GDM1 (cell line): Measurements from ENCODE around the gene CNNM1.

ENCODE experiments used
- DNase-seq: peaks from one replicate; lab custom pipeline; 2025; lab: John Stamatoyannopoulos, UW

The CNNM1 gene

DNA sequence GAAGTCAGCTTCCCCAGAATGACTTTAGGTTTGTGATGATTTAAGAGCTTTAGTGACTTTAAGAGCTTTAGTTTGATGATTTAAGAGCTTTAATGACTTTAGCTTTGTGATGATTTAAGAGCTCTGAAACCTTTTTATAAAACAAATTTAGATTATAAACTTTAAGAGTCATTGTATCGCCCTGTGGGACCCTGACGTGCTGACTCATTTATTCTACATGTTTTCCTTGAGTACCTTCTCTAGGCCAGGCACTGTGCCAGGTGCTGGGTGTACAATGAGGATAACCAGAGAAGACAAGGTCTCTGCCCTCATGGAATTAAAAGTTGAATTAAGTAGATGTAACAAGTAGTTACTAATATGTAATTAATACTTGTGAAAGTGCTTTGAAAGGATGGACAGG lies 45.4 kb downstream of the CNNM1 start:
- DNase-seq: no peak

DNA sequence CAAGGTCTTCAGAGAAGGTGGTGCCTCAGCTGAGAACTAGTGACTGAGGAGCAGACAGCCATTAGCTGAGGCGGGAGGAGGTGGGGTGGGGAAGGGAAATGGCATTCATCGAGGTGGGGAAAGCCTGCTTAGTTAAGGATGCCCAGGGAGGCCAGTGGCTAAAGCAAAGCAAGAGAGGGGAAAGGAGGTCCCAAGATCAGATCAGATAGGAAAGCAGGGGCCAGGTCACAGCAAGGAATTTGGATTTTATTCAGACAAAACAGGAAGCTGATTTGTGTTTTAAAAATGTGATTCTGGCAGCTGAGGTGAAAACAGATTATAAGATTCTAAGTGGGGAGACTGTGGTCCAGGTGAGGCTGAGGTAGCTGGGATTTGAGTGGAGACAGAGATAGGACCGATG lies 45.8 kb downstream of the CNNM1 start:
- DNase-seq: no peak

DNA sequence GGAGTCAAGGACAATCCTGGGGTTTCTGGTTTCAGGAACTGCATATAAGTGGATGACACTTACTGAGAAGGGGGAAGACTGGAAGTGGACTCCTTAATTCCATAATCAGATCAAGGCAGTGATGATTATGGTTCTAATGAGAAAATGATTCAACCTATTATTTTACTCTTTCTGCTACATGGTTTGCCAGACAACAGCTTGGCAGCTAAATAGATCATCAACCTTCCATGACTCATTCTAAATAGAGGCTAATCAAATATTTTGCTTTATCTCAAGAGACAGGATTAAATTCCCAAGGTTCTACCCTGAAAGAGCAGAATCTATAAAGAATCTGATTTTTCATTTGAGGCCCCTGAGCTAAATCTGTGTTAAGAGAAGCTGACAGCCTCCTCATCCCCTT lies 46.3 kb downstream of the CNNM1 start:
- no peak for DNase-seq

DNA sequence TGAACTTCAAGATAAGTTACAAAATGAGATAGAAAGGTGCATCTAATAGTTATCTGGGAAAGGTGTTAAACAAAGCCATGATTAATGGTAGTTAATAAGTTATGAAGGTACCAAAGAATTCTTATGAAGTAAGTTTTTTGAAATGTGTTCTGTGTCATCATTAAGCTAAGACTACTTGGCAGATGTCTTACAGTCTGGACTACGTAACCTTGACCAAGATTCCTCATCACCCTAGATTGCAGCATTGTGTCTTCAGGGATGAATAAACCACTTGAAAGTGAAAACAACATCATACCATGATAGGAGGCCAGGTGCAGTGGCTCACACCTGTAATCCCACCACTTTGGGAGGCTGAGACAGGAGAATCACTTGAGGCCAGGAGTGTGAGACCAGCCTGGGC lies 53.0 kb downstream of the CNNM1 start:
- DNase-seq: no peak

DNA sequence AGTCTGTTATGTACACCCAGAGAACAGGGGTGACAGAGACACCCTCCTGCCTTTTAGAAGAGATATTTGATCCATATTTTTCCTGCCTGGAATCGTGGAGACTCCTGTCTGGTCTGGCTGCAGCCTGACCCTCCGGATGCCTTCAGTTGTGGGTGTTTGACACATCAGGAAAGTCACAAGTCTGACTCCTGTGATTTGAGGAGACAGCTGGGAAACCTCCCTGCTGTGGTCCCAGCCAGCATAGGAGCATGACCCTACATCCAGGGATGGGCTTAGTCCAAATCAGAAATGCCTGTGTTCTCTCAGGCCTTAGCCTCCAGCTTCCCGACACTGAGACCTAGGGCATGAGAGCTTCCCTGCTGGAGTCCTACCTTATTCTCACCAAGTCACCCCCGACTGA lies 57.9 kb downstream of the CNNM1 start:
- DNase-seq: no peak

DNA sequence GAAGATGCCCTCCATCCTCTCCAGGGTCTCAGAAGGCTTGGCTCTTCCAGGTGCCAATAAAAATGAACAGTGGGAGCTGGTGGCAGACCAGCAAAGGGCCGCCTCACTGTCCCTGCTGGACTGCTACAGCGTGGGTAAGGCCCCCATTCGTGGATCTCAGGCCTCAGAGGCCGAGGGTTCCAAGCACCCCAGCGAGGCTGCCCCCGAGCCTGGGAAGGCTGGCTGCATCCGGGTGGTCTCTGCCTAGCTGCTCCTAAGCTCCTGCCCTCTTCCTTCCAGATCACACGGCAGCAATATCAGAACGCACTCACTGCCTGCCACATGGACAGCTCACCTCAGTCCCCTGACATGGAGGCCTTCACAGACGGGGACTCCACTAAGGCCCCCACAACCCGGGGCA lies 58.4 kb downstream of the CNNM1 start:
- DNase-seq: no peak

DNA sequence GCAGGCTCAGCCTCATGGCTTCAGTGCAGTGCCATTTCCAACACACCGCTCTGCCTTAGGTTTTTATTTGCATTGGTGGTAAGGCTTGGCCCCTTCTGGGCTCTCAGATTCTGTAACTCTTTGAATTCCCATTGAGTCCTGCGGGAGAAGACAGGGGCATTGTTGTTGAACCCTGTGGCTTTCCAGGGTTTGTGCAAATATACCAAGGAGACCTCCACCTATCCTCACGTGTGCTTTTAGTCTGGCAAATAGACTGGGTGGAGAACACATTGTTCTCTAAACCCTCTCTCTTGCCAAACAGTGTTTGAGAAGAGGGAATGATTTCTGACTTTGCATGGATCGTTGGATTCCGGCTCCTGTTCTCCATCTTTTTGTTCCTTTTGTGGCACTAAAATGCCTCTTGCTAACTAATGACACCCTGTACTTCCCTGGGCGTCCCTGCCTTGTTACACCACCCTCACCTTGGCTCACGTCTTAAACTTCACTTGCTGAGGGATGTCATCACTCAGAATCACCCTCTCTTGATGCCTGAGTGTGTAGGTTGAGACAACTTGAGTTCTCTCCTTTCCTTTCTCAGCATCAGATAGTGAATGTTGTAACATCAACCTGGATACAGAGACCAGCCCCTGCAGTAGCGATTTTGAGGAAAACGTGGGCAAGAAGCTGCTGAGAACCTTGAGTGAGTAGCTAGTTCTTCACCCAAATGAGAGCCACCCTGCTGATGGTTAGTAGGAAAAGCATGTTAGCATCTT lies 60.7 kb downstream of the CNNM1 start:
- no peak for DNase-seq

DNA sequence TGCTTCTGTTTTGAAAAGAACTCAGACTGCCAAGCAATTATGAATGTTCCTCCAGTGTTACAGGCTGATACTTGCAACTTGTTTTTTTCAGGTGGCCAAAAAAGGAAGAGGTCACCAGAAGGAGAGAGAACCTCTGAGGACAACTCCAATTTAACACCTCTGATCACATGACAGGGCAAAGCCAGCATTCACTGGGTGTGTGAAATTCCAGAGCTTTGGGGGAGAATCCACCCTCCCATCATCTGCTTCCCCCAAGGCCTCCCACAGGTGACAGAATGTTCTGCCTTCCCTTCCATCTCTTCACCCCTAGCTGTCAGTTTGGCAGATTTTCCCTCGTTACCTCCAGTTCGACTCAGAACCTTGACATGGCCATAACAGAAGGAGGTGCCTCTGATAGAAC lies 62.2 kb downstream of the CNNM1 start:
- no peak for DNase-seq

DNA sequence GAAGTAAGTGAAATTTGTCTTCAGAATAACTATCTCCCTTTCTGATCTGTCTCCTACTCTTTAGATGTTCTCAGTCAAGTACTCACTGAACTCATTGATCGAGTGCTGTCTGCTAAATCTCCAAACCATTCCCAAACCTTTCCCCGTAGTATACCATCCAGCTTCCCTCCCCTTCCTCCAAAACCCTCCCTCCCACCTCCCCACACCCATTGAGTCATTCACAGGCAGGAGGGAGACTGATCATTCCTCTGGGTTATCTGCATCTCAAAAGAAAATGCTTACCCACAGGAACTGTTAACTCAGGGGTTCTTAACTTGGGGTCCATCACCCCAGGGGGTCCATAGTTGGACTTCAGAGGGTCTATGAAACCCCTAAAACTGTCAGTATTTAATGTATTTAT lies 63.9 kb downstream of the CNNM1 start:
- DNase-seq: no peak

DNA sequence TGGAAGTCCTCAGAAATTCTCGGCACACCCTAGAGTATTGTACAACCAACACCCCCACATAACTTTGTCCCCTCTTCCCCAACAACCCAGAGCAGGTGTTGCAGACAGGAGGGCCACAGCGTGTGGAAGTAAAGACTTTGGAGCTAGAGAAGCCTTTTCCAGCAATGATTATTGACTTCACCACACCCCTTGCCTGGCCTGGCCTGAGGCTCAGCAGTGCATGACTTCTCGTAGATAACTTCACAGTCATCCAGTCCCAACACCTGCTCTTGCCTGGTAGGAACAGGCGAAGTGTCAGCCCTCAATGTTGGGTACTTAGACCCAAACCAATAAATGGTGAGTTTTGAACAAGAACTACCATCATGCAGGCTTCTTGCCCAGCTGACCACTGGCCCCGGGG lies 64.5 kb downstream of the CNNM1 start:
- DNase-seq: no peak

DNA sequence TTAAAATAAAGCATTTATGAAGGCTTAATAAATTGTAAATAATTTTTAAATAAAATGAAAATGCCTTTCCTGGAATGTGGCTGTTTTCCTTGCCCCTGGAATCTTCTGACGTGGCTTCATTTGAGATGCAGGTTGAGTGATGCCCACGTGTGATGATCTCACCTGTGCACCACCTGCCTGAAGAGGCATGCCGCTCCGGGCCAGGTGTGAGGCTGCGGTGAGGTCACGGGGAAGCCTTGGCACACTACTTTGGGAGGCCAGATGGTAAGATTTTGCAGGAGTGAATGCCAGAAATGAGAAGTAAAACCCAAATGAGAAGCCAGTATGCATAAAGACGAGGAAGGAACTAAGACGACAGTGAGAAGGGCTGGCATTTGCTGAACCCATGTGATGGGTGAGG lies 65.1 kb downstream of the CNNM1 start:
- peak; percentile 13 for DNase-seq

DNA sequence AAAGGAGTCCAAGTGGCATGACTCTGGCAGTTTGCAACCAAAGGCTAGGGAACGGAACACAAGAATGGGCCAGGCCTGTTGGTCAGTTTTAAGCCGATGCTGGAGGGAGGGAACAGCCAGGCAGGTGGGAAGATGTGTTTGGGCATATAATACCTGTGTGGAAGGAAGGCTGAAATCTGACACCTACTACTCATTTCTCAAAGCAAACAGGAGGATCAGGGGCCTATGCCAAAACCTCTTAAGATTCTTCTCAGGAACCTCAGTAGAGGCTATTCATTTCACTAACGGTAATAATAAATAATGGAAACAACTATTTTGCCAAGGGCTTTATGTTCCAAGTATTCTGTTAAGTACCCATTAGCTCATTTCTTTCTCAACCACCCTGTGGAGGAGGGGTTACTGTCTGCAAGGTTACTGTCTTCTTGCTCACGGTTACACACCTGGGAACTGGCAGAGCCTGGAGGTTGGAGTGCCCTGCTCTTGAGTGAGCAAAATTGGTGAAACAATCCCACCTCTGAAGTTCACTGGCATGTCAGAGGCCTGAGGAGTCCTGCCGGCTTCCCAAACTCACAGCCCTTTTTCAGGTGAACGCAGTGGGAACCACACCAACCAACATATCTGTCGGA lies 65.7 kb downstream of the CNNM1 start:
- no peak for DNase-seq

DNA sequence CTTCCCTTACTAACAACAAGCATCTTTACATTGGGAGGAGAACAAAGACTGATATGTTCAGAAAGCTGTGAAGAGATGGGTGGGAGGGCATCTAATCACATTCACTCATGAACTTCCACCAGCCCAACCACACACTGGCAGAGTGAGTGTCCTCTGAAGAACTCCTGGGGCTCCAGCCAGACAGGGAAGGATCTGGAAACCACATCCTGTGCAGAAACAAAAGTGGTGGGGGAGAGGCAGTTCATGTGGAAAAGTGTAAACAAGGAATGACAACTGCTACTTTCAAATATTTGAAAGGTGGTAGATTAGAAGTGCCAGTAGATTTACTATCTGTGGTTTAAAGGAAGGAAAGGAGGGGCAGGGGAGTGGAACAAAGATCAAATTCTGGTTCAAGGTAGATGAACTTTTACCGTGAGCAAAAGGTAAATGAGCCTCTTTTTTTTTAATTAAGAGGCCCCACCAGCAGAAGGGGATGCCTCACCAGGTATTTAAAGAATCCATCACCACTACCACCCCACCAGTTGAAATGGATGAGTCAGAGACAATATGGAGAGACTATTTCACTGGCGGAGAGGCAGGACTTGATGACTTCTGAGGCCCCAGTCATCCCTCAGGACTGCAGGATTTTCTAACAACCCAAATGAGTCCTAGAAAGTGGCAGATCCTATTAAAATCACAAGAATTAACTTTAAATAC lies 66.7 kb downstream of the CNNM1 start:
- peak; percentile 16 for DNase-seq

DNA sequence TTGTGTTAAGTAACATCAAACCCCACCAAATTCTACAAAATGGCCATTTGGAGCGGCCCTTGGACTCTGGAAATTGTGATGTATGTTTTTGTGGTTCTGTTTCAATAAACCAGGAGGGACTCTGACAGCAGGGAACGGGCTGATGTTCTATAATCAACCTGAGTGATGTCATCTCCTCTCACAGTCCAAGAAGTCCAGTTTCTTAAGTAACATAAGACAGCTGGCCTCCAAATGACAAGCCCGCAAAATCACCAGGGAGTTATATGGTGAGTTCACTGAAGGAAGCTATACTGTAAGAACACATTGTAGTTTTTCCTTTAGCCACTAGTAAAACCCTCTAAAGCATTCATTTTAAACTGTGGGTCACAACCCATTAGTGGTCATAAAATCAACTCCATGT lies 67.3 kb downstream of the CNNM1 start:
- DNase-seq: no peak

DNA sequence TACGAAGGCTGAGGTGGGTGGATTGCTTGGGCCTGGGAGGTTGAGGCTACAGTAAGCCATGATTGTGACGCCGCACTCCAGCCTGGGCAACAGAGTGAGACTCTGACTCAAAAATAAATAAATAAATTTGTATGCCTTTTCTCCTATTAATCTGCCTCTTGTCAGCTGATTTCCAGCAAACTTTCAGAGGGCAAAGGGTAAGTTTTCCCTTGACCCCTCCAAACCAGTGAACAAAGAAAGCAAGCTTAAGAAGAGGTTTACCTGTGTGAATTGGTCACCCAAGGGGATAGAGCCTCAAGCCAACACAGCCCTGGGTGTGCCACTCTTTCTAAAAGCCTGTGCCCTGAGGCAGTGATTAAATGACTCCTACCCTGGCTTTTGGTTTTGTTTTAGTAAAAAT lies 70.5 kb downstream of the CNNM1 start:
- DNase-seq: no peak

DNA sequence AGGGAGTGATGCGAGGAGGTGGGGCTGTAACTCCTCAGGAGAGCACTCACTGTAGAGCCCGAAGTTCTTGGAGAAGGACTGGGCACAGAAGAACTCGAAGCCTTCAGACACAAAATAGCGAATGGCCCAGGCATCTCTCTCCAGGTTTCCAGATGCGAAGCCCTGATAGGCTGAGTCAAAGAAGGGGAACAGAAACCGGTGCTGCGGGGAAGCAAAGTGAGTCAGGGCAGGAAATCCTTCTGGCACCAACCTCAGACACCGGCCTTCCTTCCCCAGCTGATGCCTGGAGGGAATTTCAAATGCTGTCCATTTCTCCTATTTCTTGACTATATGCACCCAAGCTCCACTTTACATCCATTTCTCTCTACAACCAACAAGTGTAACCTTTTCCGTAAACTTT lies 74.5 kb downstream of the CNNM1 start:
- DNase-seq: peak; percentile 32

DNA sequence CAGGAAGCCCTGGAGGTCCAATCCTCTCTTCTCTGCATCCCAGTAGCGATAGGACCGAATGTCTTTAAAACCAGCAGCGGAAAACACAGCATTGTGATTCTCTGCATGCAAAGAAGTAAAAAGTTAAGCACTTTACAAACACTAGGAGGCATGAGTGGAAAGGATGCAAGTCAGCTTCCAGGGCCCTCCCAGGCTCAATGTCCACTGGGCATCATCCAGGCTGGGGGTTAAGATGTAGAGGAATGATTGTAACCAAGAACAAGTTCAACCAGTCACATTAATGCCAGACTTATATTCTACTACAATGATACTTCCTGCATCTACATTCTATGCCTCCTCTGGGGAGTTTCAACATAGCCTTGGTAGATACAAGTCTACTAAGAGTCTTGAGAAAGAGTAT lies 77.0 kb downstream of the CNNM1 start:
- DNase-seq: no peak

DNA sequence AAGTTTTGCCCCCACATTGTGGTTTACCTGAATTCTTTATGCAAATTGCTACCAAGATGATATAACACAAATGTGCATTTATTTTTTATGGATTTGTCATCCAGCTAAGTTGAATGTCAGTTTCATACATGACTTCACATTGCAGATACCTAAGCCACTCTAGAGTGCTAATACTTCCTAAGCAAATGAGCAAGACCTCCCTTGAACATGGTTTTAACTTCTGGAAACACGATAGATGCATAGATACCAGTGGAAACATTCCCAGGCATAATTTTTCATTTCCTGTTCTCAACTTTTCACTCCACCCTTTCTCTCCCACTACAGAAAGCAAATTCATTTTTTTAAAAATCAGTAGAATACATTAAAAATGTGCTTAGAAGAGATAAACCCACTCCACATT lies 81.0 kb downstream of the CNNM1 start:
- no peak for DNase-seq

DNA sequence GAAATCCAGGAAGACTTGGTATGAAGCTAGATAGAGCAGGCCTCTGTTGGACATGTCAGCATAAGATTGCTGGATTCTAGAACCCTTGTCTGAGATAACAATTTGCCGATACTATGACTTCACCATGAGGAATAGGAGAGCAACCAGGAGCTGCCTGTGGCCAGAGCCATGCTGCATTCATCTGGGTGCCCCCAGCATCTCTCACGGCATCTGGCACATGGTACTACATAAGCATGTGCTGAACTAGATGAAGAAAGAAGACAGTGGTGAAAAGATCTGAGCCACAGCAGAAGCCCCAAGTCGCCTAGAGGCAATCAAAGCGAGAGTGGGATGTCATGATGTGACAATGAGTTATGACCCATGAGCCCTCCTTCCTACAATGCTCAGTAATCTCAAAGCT lies 81.7 kb downstream of the CNNM1 start:
- no peak for DNase-seq

DNA sequence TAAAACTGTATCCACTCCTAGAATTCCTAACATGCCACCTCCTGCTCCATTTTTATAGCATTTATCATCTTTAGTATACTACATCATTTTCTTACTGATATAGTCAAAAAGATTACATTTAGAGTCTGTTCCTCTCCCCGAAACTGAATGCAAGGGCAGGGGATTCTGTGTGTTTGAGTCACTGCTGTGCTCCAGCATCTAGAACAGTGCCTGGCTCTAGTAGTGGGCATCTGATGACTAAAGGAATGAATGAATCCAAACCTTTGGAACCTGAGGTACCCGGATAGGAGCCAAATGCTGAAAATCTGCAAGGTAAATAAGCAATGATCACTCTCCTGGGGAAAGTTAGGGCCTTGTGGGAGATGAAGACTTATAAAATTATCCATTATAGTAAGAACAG lies 82.4 kb downstream of the CNNM1 start:
- no peak for DNase-seq

DNA sequence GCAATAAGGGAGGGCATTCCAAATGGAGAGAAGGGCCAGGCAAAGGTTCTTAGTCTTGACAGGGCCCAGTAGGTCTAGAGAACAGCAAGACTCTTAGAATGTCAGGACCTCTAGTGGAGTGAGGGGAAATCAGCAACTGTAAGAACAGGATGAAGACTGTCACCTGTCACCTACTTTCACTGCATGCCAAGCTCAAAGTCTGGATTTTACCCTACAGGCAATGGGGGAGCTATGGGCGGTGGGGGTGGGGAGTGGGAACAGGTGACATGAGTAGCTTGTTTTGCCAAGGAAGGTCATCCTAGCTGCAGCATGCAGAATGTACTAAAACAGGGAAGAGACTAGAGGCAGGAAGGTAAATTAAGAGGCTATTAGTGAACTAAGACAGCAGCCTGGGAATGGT lies 82.9 kb downstream of the CNNM1 start:
- DNase-seq: no peak

DNA sequence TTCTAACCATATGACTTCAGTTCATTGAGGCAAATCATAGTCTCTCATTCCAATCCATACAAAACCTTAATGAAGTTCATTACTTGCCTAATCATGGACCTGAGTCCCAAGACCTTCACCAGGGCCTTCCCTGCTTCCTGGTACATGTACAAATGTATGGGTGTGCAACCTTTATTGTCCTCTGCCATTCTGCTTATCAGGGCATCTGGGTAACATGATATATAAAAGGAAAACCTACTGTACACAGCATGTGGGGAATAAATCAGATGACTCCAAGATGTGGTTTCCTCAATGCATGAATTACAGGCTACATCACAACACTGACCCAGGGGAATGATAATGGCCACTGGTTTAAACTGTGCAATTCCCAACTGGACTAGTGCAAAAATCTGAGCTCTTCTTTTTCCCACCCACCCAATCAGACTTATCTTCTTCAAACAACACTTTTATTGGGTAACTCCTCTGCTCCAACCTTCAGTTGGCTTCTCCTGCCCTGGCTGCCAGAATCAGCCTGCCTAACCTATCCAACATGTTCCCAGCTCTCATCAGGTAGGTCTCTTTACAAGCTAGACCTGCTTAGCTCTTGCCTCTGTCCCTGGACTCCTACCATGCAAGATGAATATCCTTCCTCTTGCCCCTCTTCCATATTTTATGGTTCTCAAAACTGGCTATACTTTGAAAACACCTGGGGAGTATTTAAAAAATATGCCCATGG lies 89.9 kb downstream of the CNNM1 start:
- DNase-seq: no peak

DNA sequence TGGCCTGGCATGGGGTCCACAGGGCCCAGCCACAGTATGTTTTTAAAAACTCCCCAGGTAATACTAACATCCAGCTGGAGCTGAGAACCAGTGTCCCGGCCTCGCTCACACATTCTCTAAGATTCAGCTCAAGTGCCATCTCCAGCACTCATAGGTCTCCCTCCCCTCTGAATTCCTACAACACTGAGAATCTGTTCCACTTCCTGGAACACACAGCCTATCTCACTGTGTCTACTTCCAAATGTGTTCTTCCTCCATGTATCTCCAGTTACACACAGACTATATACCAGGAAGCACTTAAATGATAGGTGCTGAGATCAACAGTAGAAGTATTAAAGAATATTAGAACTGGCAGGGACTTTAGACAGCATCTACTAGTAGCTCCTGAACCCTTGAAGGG lies 90.5 kb downstream of the CNNM1 start:
- no peak for DNase-seq
